GM12878 (cell line): Measurements from ENCODE around the gene ETV2. TPM values are rescaled to one million over a fixed set of nuclear protein-coding genes. Genes with fewer than 3 reads are reported as not detected.

ENCODE experiments used
- ATAC-seq: fragments of 200-7000 bp; cut with Tn5 transposase; 3 replicates; pipeline ENCODE4 v1.9.1; 2020; ENCODE audit warnings: mild to moderate bottlenecking, moderate library complexity
- BruUV-seq: library from RNA; stranded (reverse); fragments of 400-500 nt; replicated peaks from 2 replicates; lab custom pipeline; 2021; lab: Mats Ljungman, UMichigan
- CTCF ChIA-PET: fragments of 300-600 bp; sonication (Branson Sonifier 250); formaldehyde crosslinking; extraction: SDS; loops from one replicate; lab custom pipeline; 2021; ENCODE audit warnings: inconsistent platforms; lab: Yijun Ruan, JAX
- POLR2A ChIA-PET: fragments of 350-600 bp; formaldehyde crosslinking; extraction: SDS; loops from one replicate; lab custom pipeline; 2021; ENCODE audit warnings: inconsistent platforms; lab: Charles Lee
- RAD21 ChIA-PET: fragments of 300-600 bp; sonication (Branson Sonifier 250); formaldehyde crosslinking; loops from one replicate; lab custom pipeline; 2023; ENCODE audit warnings: antibody characterized with exemption; ENCODE audit not compliant: unreplicated experiment; lab: Charles Lee
- SMC1A ChIA-PET: fragments of 300-600 bp; sonication (Branson Sonifier 250); formaldehyde crosslinking; loops from one replicate; lab custom pipeline; 2023; ENCODE audit not compliant: unreplicated experiment, uncharacterized antibody; lab: Charles Lee
- DNase-seq: peaks from one replicate; pipeline ENCODE4 v3.0.0-alpha.2; 2011; ENCODE audit warnings: low read depth, low spot score
- FAIRE-seq: peaks from 3 replicates; lab custom pipeline; 2011; peaks lifted over from hg19 to GRCh38; lab: Jason Lieb, UNC
- H2AFZ ChIP-seq: 2 replicates; pipeline ENCODE4 v1.6.0; 2011; ENCODE audit warnings: low read depth, low read length, control low read depth; ENCODE audit not compliant: control insufficient read depth
- H3K27ac ChIP-seq: 2 replicates; pipeline ENCODE4 v1.5.1; 2011; ENCODE audit warnings: control low read depth; ENCODE audit not compliant: control insufficient read depth, insufficient read depth
- H3K27me3 ChIP-seq, 2 experiments: replicated peaks in 1 of 2; 2 replicates each; pipeline versions ENCODE4 v1.6.0 to v1.6.1; 2011; ENCODE audit warnings: low read length in 1 of 2; ENCODE audit not compliant: control insufficient read depth in 2 of 2, insufficient read depth in 2 of 2
- H3K36me3 ChIP-seq, 2 experiments: 2 replicates each; pipeline ENCODE4 v1.5.1; 2011; ENCODE audit warnings: low read length in 1 of 2; ENCODE audit not compliant: control insufficient read depth in 2 of 2, insufficient read depth in 2 of 2
- H3K4me1 ChIP-seq: 2 replicates; pipeline ENCODE4 v1.6.1; 2011; ENCODE audit warnings: mild to moderate bottlenecking, low read length, moderate library complexity, mixed read lengths; ENCODE audit not compliant: control insufficient read depth, insufficient read depth
- H3K4me2 ChIP-seq: 2 replicates; pipeline ENCODE4 v1.6.0; 2011; ENCODE audit warnings: control low read depth; ENCODE audit not compliant: control insufficient read depth, insufficient read depth
- H3K4me3 ChIP-seq: fragments of 200-600 bp; sonication (generic); 2 replicates; pipeline ENCODE4 v1.5.1; 2016
- H3K79me2 ChIP-seq: 2 replicates; pipeline ENCODE4 v1.6.0; 2011; ENCODE audit warnings: low read length; ENCODE audit not compliant: control insufficient read depth, insufficient read depth
- H3K9ac ChIP-seq: 2 replicates; pipeline ENCODE4 v1.8.0; 2011; ENCODE audit warnings: low read length, control low read depth, mixed read lengths; ENCODE audit not compliant: control insufficient read depth, insufficient read depth
- H3K9me3 ChIP-seq: replicated peaks from 3 replicates; pipeline ENCODE4 v1.5.1; 2011; ENCODE audit warnings: mild to moderate bottlenecking, low read length; ENCODE audit not compliant: control insufficient read depth, insufficient read depth
- H4K20me1 ChIP-seq: 2 replicates; pipeline ENCODE4 v1.6.0; 2011; ENCODE audit not compliant: control insufficient read depth, insufficient read depth
- ASH2L ChIP-seq: fragments of 300-600, 200-600 bp; sonication (generic); IDR thresholded peaks from 2 replicates; pipeline ENCODE4 v1.6.1; 2017; ENCODE audit warnings: low read depth, mild to moderate bottlenecking, borderline replicate concordance
- ATF2 ChIP-seq: IDR thresholded peaks from 2 replicates; pipeline ENCODE4 v1.6.1; 2012; ENCODE audit warnings: low read length, inconsistent platforms
- BCL11A ChIP-seq: IDR thresholded peaks from 2 replicates; pipeline ENCODE4 v1.6.1; 2011; ENCODE audit warnings: low read depth, low read length
- BMI1 ChIP-seq: fragments of 450-650 bp; IDR thresholded peaks from 2 replicates; pipeline ENCODE4 v1.6.1; 2016; ENCODE audit warnings: mild to moderate bottlenecking, moderate library complexity, borderline replicate concordance
- CBX5 ChIP-seq: sonication (generic); IDR thresholded peaks from 2 replicates; pipeline ENCODE4 v1.6.1; 2016; ENCODE audit warnings: low read depth, moderate library complexity, mild to moderate bottlenecking, inconsistent platforms
- CREM ChIP-seq: IDR thresholded peaks from 2 replicates; pipeline ENCODE4 v1.6.1; 2014; ENCODE audit warnings: antibody characterized with exemption, low read depth
- EED ChIP-seq: sonication (generic); IDR thresholded peaks from 2 replicates; pipeline ENCODE4 v1.6.1; 2016; ENCODE audit warnings: antibody characterized with exemption, low read depth
- EP300 ChIP-seq, 2 experiments: fragments of 150-350 bp in 1 of 2; IDR thresholded peaks; 2 replicates each; pipeline ENCODE4 v1.6.1; 2011 to 2012; ENCODE audit warnings: low read depth in 2 of 2, low read length in 2 of 2, borderline replicate concordance in 1 of 2, improper control_type of control experiment in 1 of 2, inconsistent platforms in 1 of 2; ENCODE audit not compliant: control insufficient read depth in 1 of 2
- ESRRA ChIP-seq: IDR thresholded peaks from 2 replicates; pipeline ENCODE4 v1.6.1; 2012; ENCODE audit warnings: mild to moderate bottlenecking, low read length, improper control_type of control experiment
- FOXK2 ChIP-seq: fragments of 450-650 bp; IDR thresholded peaks from 2 replicates; pipeline ENCODE4 v1.6.1; 2017; ENCODE audit warnings: mild to moderate bottlenecking, moderate library complexity
- HDAC2 ChIP-seq: fragments of 200-600 bp; sonication (generic); IDR thresholded peaks from 2 replicates; pipeline ENCODE4 v1.6.1; 2017
- IRF4 ChIP-seq: IDR thresholded peaks from 2 replicates; pipeline ENCODE4 v1.6.1; 2011; ENCODE audit warnings: low read depth, low read length
- KDM1A ChIP-seq: fragments of 200-600 bp; sonication (generic); IDR thresholded peaks from 2 replicates; pipeline ENCODE4 v1.6.1; 2016; ENCODE audit warnings: borderline replicate concordance
- MAX ChIP-seq: IDR thresholded peaks from 2 replicates; pipeline ENCODE4 v1.6.1; 2012; ENCODE audit warnings: low read depth, low read length, improper control_type of control experiment
- MYC ChIP-seq: IDR thresholded peaks from 2 replicates; pipeline ENCODE4 v1.6.1; 2011; ENCODE audit warnings: mild to moderate bottlenecking, low read length, moderate library complexity, inconsistent platforms; ENCODE audit not compliant: insufficient read depth, insufficient replicate concordance, insufficient read length, severe bottlenecking
- NBN ChIP-seq: fragments of 450-650 bp; IDR thresholded peaks from 2 replicates; pipeline ENCODE4 v1.6.1; 2016
- NFIC ChIP-seq: IDR thresholded peaks from 2 replicates; pipeline ENCODE4 v1.6.1; 2012; ENCODE audit warnings: low read depth, mild to moderate bottlenecking, inconsistent platforms, low read length, moderate library complexity
- NFYA ChIP-seq: IDR thresholded peaks from 2 replicates; pipeline ENCODE4 v1.6.1; 2011; ENCODE audit warnings: low read depth, mild to moderate bottlenecking, low read length, improper control_type of control experiment, borderline replicate concordance
- PML ChIP-seq: IDR thresholded peaks from 2 replicates; pipeline ENCODE4 v1.6.1; 2012; ENCODE audit warnings: low read length, inconsistent platforms
- POLR2AphosphoS5 ChIP-seq: IDR thresholded peaks from 2 replicates; pipeline ENCODE4 v1.6.1; 2011; ENCODE audit warnings: mild to moderate bottlenecking, low read length, inconsistent platforms
- POU2F2 ChIP-seq: IDR thresholded peaks from 3 replicates; pipeline ENCODE4 v1.6.1; 2011; ENCODE audit warnings: low read depth, mild to moderate bottlenecking, low read length, borderline replicate concordance
- SUPT20H ChIP-seq: IDR thresholded peaks from 2 replicates; pipeline ENCODE4 v1.6.1; 2011; ENCODE audit warnings: low read depth, mild to moderate bottlenecking, low read length, moderate library complexity, borderline replicate concordance; ENCODE audit not compliant: control insufficient read depth
- SUZ12 ChIP-seq: fragments of 200-600 bp; sonication (generic); IDR thresholded peaks from one replicate; pipeline ENCODE4 v1.6.1; 2018; ENCODE audit warnings: antibody characterized with exemption, mild to moderate bottlenecking; ENCODE audit not compliant: unreplicated experiment
- TAF1 ChIP-seq: IDR thresholded peaks from 2 replicates; pipeline ENCODE4 v1.6.1; 2011; ENCODE audit warnings: mild to moderate bottlenecking, low read depth, low read length, borderline replicate concordance
- YY1 ChIP-seq: IDR thresholded peaks from 2 replicates; pipeline ENCODE4 v1.6.1; 2011; ENCODE audit warnings: low read depth, mild to moderate bottlenecking, low read length
- WGBS: methylation state at CpG from one replicate; pipeline ENCODE4 v1.1.6; 2016; ENCODE audit warnings: low lambda C conversion rate; ENCODE audit not compliant: insufficient replicate concordance, insufficient coverage; ENCODE audit errors: missing lambda C conversion rate; 5-methylcytosine and 5-hydroxymethylcytosine counted together
- in situ Hi-C: fragments of 300-500 bp; cut with MboI; formaldehyde crosslinking; loops from 9 replicates; pipeline ENCODE4 v1.14.3; 2018; ENCODE audit warnings: mixed read lengths
- intact Hi-C: fragments of 100-400 bp; cut with micrococcal nuclease; formaldehyde crosslinking; loops from one replicate; pipeline ENCODE4 v1.14.2; 2022; ENCODE audit not compliant: unreplicated experiment
- polyA plus RNA-seq, 11 experiments: library from polyadenylated mRNA; depleted of rRNA in 4 of 11; unstranded in 6 of 11; stranded (reverse) in 5 of 11; fragments of >200 nt; fragmentation: Nextera tagmentation in 4 of 11; fragmentation: Illumina TruSeq in 1 of 11; extraction: Ambion mirVana in 4 of 11; extraction: Trizol in 1 of 11; gene quantifications; 1 replicate in 1 of 11; 2 replicates in 10 of 11; pipeline versions ENCODE4 v1.2.1 to v1.2.3, GENCODE V29; 2011 to 2016; ENCODE audit warnings: inconsistent platforms in 2 of 11, missing spikeins in 2 of 11, low read depth in 1 of 11
- total RNA-seq, 4 experiments: library from RNA; depleted of rRNA in 3 of 4; stranded (reverse); fragments of >200 nt in 3 of 4; fragmentation: Illumina TruSeq in 1 of 4; extraction: Trizol in 1 of 4; gene quantifications; 2 replicates each; pipeline versions ENCODE4 v1.2.1 to v1.2.3, GENCODE V29; 2013 to 2021

The ETV2 gene
- total and polyA plus RNA-seq, 10 of the 15 experiments (the other 5 are each of a cell fraction or from before 2014, with no cell fraction given) = 0.10 to 1.4 (median 0.54) TPM; not detected in 1

GRCh38 chr19:35609851-35610353 lies 31.6 kb upstream of the ETV2 start:
- 6% methylated on average over 6 of the region's 6 CpGs for WGBS
- Histone ChIP-seq H3K4me2 (peak overlapping the region; percentile 21; the same call in 1 of the 2 replicates), H3K27ac (peak overlapping the region; percentile 69), H3K79me2 (peaks cover 4% of the 10 kb centered on the region), H3K9ac (peak overlapping the region; percentile 28; the same call in 1 of the 2 replicates), H3K4me1 (peaks cover 17% of the 10 kb centered on the region), H3K27me3 (no peaks in the 10 kb centered on the region), H3K4me3 (no peak overlapping the region), H2AFZ (peak overlapping the region; percentile 72), H4K20me1 (no peaks in the 10 kb centered on the region), H3K36me3 (no peaks in the 10 kb centered on the region), H3K9me3 (peaks cover 9% of the 10 kb centered on the region)
- ChIA-PET POLR2A (interaction anchor here (0.6 to 3.7 kb wide), 6 partner anchors 10 to 277 kb away, joined by 3 to 30 read pairs (median 4); partner anchors contain the start of gene COX6B1), CTCF (interaction anchor here (0.7 to 3.0 kb wide), 7 partner anchors 9 to 404 kb away, joined by 3 to 10 read pairs (median 3); partner anchors contain the start of genes ALKBH6 and COX6B1), RAD21 (interaction anchor here (0.7 to 1.9 kb wide), 5 partner anchors 13 to 86 kb away, joined by 3 to 7 read pairs (median 3); partner anchors contain the start of gene COX6B1), SMC1A (interaction anchor here (1.1 to 1.4 kb wide), 2 partner anchors 16 to 61 kb away, joined by 4 to 5 read pairs; no protein-coding TSS in a partner anchor)
- intact Hi-C loops (loop anchor here (5.0 kb wide), 1 partner anchor 63 kb away; the partner anchor contains the start of gene TMEM147), in situ Hi-C loops (no loop called here)
- ATAC-seq (peak; percentile 62), FAIRE-seq (peak; percentile 93), DNase-seq (peak; percentile 47)
- BruUV-seq = no TSS peak
- no peak for TF ChIP-seq YY1
- no peak for TF ChIP-seq EED
- TF ChIP-seq KDM1A = no peak
- TF ChIP-seq POLR2AphosphoS5 = no peak
- TF ChIP-seq MYC = no peak
- TF ChIP-seq BCL11A = 0 out of 2 replicates have a peak, but pooled peaks have one; percentile 6
- no peak; a peak in 1 of 4 replicates for TF ChIP-seq EP300 (IDR thresholded peaks at IDR 0.05; ENCODE audit: borderline replicate concordance in 1 of 2, control insufficient read depth in 1 of 2, low read depth in 2 of 2, low read length in 2 of 2)
- peak; percentile 59; the same call in 1 of the 2 replicates for TF ChIP-seq NBN
- TF ChIP-seq CBX5 = no peak
- TF ChIP-seq ATF2 = no peak
- TF ChIP-seq POU2F2 = no peak
- no peak for TF ChIP-seq SUZ12
- no peak for TF ChIP-seq FOXK2
- no peak for TF ChIP-seq ASH2L
- no peak for TF ChIP-seq PML
- no peak for TF ChIP-seq TAF1
- TF ChIP-seq NFIC = no peak
- TF ChIP-seq ESRRA = no peak
- TF ChIP-seq SUPT20H = no peak
- no peak for TF ChIP-seq HDAC2
- no peak for TF ChIP-seq NFYA
- peak; percentile 64; the same call in 1 of the 2 replicates for TF ChIP-seq CREM
- TF ChIP-seq BMI1 = no peak
- no peak for TF ChIP-seq MAX
- no peak for TF ChIP-seq IRF4
